ENCODE measurements around the gene SPATA12. TPM values are rescaled to one million over a fixed set of nuclear protein-coding genes. Genes with fewer than 3 reads are reported as not detected.

SPATA12 gene
- total RNA-seq, 2 experiments from 2014 or later = not detected

- no peaks in the 10 kb centered on the region for H3K4me1 Mint-ChIP-seq
- no peak for DNase-seq
- POLR2A ChIA-PET = no interaction called here
- H3K9me3 Mint-ChIP-seq = no peaks in the 10 kb centered on the region
- no peaks in the 10 kb centered on the region for H3K36me3 Mint-ChIP-seq (ENCODE audit: low read depth)
- no peak overlapping the region for H3K27ac Mint-ChIP-seq
- no peak overlapping the region for H3K4me3 Mint-ChIP-seq
- H3K27me3 Mint-ChIP-seq = peaks cover 12% of the 10 kb centered on the region
- CTCF ChIA-PET = interaction anchor here (1.1 kb wide), 1 partner anchor 9 kb away, joined by 3 read pairs; no protein-coding TSS in a partner anchor
These were observed 33.0 kb downstream of the SPATA12 start for GRCh38 chr3:57093489-57093888.

DNA sequence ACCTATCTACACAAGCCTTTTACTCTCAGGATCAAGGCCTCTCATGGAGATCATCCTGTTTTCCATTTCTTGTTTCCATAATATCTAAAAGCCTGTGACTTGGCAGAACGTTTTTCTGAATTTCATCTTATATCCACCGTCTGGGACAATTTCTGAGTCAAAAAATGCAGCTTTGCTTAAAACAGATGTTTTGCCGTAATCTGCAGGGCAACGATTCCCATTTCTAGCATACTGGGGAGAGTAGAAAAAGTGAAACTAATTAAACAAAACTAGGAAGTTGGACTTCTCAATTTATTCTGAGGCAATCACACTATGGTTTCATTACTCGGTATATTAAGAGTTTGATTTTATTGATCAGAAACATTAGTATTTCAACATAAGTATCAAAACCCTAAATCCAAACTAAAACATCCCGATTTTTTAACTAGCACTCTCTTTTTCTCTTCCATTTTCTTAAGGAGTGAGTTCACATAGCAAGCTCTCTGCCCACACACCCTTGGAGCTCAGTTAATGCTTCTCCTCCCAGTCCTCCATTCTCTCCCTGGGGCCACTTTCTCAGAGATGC, 33.6 kb downstream of the SPATA12 start:
- H3K4me3 Mint-ChIP-seq = no peak overlapping the region
- ChIA-PET POLR2A (no interaction called here), CTCF (interaction anchor here (1.1 kb wide), 2 partner anchors 10 to 75 kb away, joined by 3 read pairs; no protein-coding TSS in a partner anchor)
- H3K9me3 Mint-ChIP-seq = no peaks in the 10 kb centered on the region
- DNase-seq = no peak
- H3K27ac Mint-ChIP-seq = no peak overlapping the region
- no peaks in the 10 kb centered on the region for H3K36me3 Mint-ChIP-seq (ENCODE audit: low read depth)
- no peaks in the 10 kb centered on the region for H3K4me1 Mint-ChIP-seq
- peaks cover 9% of the 10 kb centered on the region for H3K27me3 Mint-ChIP-seq

DNA sequence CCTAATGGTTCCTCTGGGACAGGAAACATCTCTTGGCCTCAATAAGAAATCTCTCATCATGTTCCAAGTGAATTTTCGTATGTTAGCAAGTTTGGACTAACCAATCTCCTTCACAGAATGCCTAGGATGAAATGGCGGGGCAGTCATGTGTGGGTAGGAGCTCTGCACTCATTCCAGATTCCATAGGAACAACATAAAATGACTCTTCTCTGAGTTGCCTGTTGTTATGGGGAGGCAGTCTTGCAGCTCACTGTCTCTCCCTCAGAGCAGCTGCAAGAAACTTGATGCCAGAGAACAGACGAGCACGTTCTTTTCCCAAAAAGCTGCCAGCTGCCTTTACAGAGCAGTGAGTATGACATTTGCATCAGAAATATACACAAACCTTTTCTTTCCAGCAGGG, 34.1 kb downstream of the SPATA12 start:
- no peak for DNase-seq
- H3K36me3 Mint-ChIP-seq (ENCODE audit: low read depth) = no peaks in the 10 kb centered on the region
- ChIA-PET POLR2A (no interaction called here), CTCF (interaction anchor here (1.1 kb wide), 2 partner anchors 10 to 75 kb away, joined by 3 read pairs; no protein-coding TSS in a partner anchor)
- no peak overlapping the region for H3K4me3 Mint-ChIP-seq
- H3K4me1 Mint-ChIP-seq = no peaks in the 10 kb centered on the region
- peaks cover 7% of the 10 kb centered on the region for H3K27me3 Mint-ChIP-seq
- H3K27ac Mint-ChIP-seq = no peak overlapping the region
- H3K9me3 Mint-ChIP-seq = no peaks in the 10 kb centered on the region

DNA sequence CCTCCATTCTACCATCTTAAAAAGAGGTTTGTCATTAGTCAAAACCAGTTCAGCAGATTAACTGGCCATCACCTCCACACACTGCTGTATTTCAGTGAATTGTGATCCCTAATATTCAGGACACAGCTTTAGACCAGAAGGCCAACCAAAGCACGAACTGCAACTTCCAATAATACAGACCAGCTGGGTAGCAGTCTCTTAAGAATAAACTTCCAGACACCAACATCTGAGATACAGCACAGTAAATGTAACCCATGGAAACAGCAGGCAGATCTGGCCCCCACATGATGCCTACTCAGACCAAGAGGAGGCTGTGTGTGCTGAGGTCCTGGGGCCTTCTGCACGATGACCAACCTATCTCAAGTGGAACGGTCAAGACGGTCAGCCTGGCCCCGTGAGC, 34.9 kb downstream of the SPATA12 start:
- ChIA-PET CTCF (interaction anchor here (1.1 kb wide), 2 partner anchors 9 to 18 kb away, joined by 3 read pairs; no protein-coding TSS in a partner anchor), POLR2A (no interaction called here)
- no peak overlapping the region for H3K4me3 Mint-ChIP-seq
- peaks cover 5% of the 10 kb centered on the region for H3K27me3 Mint-ChIP-seq
- peaks cover 2% of the 10 kb centered on the region for H3K4me1 Mint-ChIP-seq
- no peak for DNase-seq
- H3K36me3 Mint-ChIP-seq (ENCODE audit: low read depth) = no peaks in the 10 kb centered on the region
- no peak overlapping the region for H3K27ac Mint-ChIP-seq
- H3K9me3 Mint-ChIP-seq = no peaks in the 10 kb centered on the region

DNA sequence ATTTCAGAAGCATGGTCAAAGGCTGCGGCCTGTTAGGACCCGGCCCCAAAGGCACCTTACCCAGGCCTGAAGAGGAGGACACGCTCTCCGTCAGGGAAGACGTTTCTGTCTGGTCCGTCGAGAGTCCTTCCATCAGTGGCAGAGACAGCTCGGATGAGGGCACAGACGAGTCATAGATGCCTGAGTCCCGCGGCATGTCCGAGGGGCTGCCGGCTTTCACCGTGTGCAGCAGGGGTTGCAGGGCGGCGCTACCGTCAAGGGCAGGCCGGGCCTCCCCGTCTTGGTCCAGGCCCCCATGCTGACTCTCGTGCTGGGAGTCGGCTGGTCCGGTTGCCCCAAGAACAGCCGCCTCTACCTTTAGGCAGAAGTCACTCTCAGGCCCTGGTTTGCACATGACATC, 37.1 kb downstream of the SPATA12 start:
- H3K27me3 Mint-ChIP-seq = peaks cover 2% of the 10 kb centered on the region
- H3K4me3 Mint-ChIP-seq = no peak overlapping the region
- no peaks in the 10 kb centered on the region for H3K36me3 Mint-ChIP-seq (ENCODE audit: low read depth)
- CTCF ChIA-PET = interaction anchor here (1.0 kb wide), 1 partner anchor 47 kb away, joined by 3 read pairs; no protein-coding TSS in a partner anchor
- no peaks in the 10 kb centered on the region for H3K9me3 Mint-ChIP-seq
- POLR2A ChIA-PET = no interaction called here
- peaks cover 2% of the 10 kb centered on the region for H3K4me1 Mint-ChIP-seq
- no peak overlapping the region for H3K27ac Mint-ChIP-seq
- DNase-seq = no peak

GRCh38 chr3:57098418-57099310, 38.2 kb downstream of the SPATA12 start:
- ChIA-PET CTCF (interaction anchor here (1.0 kb wide), 1 partner anchor 46 kb away, joined by 3 read pairs; no protein-coding TSS in a partner anchor), POLR2A (no interaction called here)
- no peak overlapping the region for H3K4me3 Mint-ChIP-seq
- no peaks in the 10 kb centered on the region for H3K9me3 Mint-ChIP-seq
- no peaks in the 10 kb centered on the region for H3K36me3 Mint-ChIP-seq (ENCODE audit: low read depth)
- peaks cover 2% of the 10 kb centered on the region for H3K4me1 Mint-ChIP-seq
- DNase-seq = no peak
- H3K27me3 Mint-ChIP-seq = peaks cover 2% of the 10 kb centered on the region
- H3K27ac Mint-ChIP-seq = no peak overlapping the region

DNA sequence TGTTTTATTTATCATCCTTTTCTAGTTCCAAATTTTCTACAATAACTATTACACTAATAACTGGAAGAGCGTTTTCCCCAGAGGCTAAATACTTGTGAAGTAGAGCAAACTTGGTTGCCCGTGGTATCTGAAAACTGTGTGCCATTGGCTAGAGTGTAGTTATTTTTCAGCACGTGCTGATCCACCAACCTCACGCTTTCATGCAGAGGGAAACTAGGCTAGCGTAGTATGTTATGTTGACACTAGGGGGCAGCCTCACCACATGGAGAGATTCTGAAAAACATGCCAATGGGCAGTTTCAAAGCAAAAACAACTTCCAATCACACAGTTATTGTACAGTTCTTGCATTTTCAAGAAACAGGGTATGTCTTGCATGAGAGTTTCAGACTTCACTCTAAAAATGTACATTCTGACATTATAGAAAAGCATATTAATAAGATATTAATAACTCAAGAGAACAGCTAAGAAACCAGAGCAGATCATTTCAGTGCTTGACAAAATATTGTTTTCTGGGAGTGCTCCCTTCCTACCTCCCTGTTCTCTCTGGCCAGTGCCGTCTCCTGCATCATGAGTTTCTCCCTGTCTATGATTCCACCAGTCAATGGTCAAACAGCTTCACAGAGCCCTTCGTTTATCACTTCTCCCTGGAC, 39.7 kb downstream of the SPATA12 start:
- POLR2A ChIA-PET = no interaction called here

DNA sequence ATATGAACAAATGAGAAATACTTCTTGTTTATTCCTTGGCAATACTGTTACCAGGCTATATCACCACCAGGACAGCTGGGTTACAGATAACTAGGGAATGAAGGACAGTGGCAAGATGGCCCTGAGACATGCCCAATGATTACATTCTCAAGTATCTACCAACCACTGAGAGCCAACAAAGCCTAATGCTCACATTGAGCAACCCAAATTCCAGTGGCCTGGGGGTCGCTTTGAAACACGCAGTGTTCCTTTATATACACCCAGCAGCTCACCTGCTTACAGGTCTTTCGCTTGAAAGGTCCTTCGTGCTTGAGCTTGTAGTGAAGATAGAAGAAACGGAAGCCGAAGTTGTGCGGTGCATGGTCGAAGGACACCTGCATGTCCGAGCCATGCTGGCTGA, 45.1 kb downstream of the SPATA12 start:
- H3K4me1 Mint-ChIP-seq = no peaks in the 10 kb centered on the region
- H3K9me3 Mint-ChIP-seq = no peaks in the 10 kb centered on the region
- no peak overlapping the region for H3K27ac Mint-ChIP-seq
- H3K4me3 Mint-ChIP-seq = no peak overlapping the region
- POLR2A ChIA-PET = no interaction called here
- CTCF ChIA-PET = interaction anchor here (0.9 kb wide), 1 partner anchor 49 kb away, joined by 3 read pairs; no protein-coding TSS in a partner anchor
- H3K36me3 Mint-ChIP-seq (ENCODE audit: low read depth) = no peaks in the 10 kb centered on the region
- peaks cover 2% of the 10 kb centered on the region for H3K27me3 Mint-ChIP-seq
- no peak for DNase-seq

More for the DNA sequence above, 39.7 kb downstream of the SPATA12 start:
- CTCF ChIA-PET = interaction anchor here (1.2 kb wide), 2 partner anchors 10 to 16 kb away, joined by 3 to 4 read pairs; no protein-coding TSS in a partner anchor
- Mint-ChIP-seq H3K27ac (no peak overlapping the region), H3K27me3 (peaks cover 2% of the 10 kb centered on the region), H3K4me1 (peaks cover 2% of the 10 kb centered on the region), H3K9me3 (no peaks in the 10 kb centered on the region), H3K4me3 (no peak overlapping the region), H3K36me3 (ENCODE audit: low read depth) (no peaks in the 10 kb centered on the region)
- peak; percentile 75 for DNase-seq

DNA sequence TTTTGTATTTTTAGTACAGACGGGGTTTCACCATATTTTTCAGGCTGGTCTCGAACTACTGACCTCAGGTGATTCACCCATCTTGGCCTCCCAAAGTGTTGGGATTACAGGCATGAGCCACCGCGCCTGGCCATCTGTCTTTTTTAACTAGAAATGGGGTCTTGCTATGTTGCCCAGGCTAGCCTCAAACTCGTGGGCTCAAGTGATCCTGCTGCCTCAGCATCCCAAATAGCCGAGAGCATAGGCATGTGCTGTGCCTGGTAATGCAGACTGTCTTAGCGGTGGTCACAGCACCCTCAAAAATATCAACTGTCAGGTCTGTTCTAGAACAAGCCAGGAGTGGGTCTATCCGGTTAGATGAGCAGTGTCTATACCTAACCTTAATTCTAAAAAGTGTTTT, 48.2 kb downstream of the SPATA12 start:
- ChIA-PET POLR2A (interaction anchor here (0.6 kb wide), 1 partner anchor 1163 kb away, joined by 3 read pairs; no protein-coding TSS in a partner anchor), CTCF (no interaction called here)
- no peak overlapping the region for H3K4me3 Mint-ChIP-seq
- no peaks in the 10 kb centered on the region for H3K9me3 Mint-ChIP-seq
- H3K4me1 Mint-ChIP-seq = peaks cover 4% of the 10 kb centered on the region
- H3K36me3 Mint-ChIP-seq (ENCODE audit: low read depth) = no peaks in the 10 kb centered on the region
- no peak overlapping the region for H3K27ac Mint-ChIP-seq
- no peaks in the 10 kb centered on the region for H3K27me3 Mint-ChIP-seq
- DNase-seq = no peak

GRCh38 chr3:57109437-57110199, 49.2 kb downstream of the SPATA12 start:
- no peak overlapping the region for H3K27ac Mint-ChIP-seq
- no peaks in the 10 kb centered on the region for H3K9me3 Mint-ChIP-seq
- ChIA-PET POLR2A (no interaction called here), CTCF (no interaction called here)
- H3K4me3 Mint-ChIP-seq = no peak overlapping the region
- peaks cover 4% of the 10 kb centered on the region for H3K4me1 Mint-ChIP-seq
- H3K36me3 Mint-ChIP-seq (ENCODE audit: low read depth) = no peaks in the 10 kb centered on the region
- no peak for DNase-seq
- H3K27me3 Mint-ChIP-seq = no peaks in the 10 kb centered on the region

DNA sequence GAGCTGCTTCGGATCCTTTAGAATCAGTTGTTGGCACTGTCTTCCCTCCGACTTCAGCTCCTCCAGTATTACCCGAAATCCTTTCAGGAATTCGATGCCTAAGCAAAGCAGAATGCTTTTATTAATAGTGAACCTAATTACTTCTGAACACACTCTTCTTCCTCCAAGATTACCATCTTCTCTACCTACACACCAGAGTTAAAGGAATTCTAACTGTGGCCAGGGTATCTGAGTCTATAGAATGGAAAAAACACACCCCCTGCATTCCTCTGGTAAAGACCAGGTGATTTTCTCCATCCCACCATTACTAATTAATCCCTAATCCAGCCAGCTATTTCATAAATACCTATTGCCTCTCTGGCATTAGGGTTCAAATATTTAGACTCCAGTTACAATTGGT, 49.8 kb downstream of the SPATA12 start:
- POLR2A ChIA-PET = no interaction called here
- Mint-ChIP-seq H3K36me3 (ENCODE audit: low read depth) (no peaks in the 10 kb centered on the region), H3K27me3 (peaks cover under 1% of the 10 kb centered on the region)

DNA sequence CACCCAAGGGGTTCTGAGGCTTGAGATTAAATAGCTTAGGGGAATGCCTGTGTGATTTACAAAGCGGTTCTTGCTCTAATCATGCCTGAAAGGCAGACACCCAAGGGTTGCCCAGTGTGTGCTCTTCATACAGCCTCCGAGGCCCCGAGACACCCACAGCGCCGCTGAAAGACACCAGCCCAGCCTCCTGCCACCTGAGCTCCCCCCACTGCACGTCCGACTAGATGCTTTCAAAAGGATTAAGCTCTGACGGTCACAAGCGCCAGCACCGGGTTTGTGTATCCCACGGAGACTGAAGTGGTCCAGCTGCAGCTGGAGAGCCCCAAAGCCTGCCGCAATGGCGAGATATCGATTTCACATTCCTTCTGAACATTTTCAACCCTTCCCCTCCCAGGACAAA, 50.3 kb downstream of the SPATA12 start:
- DNase-seq = no peak
- no peaks in the 10 kb centered on the region for H3K9me3 Mint-ChIP-seq
- ChIA-PET POLR2A (no interaction called here), CTCF (interaction anchor here (0.6 to 1.3 kb wide), 3 partner anchors 10 to 113 kb away, joined by 3 to 4 read pairs (median 4); no protein-coding TSS in a partner anchor)
- no peaks in the 10 kb centered on the region for H3K36me3 Mint-ChIP-seq (ENCODE audit: low read depth)
- H3K27me3 Mint-ChIP-seq = peaks cover 6% of the 10 kb centered on the region
- peaks cover 4% of the 10 kb centered on the region for H3K4me1 Mint-ChIP-seq
- H3K27ac Mint-ChIP-seq = no peak overlapping the region
- no peak overlapping the region for H3K4me3 Mint-ChIP-seq

More for the DNA sequence above, 49.8 kb downstream of the SPATA12 start:
- H3K27ac Mint-ChIP-seq = no peak overlapping the region
- no peaks in the 10 kb centered on the region for H3K9me3 Mint-ChIP-seq
- peaks cover 4% of the 10 kb centered on the region for H3K4me1 Mint-ChIP-seq
- no peak for DNase-seq
- CTCF ChIA-PET = interaction anchor here (0.9 kb wide), 1 partner anchor 10 kb away, joined by 4 read pairs; no protein-coding TSS in a partner anchor
- H3K4me3 Mint-ChIP-seq = no peak overlapping the region

All from activated CD4-positive, alpha-beta T cell treated with anti-CD3 and anti-CD28 coated beads, Interleukin-2, amount 10 ng/mL, durations not matched to agents 7 days and 5 days (primary cell).